Uterus (tissue), 4 donors: ENCODE results near the gene DIP2A. TPM values are rescaled to one million over a fixed set of nuclear protein-coding genes. Genes with fewer than 3 reads are reported as not detected.

Experiments
- DNase-seq, 2 donors: peaks; one replicate each; pipeline ENCODE4 v3.0.0-alpha.2; 2019 to 2020
- H3K27ac ChIP-seq, 2 donors: fragments of 200-600 bp; sonication (generic); 1 replicate in 1 of 2; 2 replicates in 1 of 2; pipeline ENCODE4 v1.5.1; 2016 to 2018
- H3K27me3 ChIP-seq, 2 donors: fragments of 200-600 bp; sonication (generic); one replicate each; pipeline ENCODE4 v1.5.1; 2018 to 2019; ENCODE audit warnings: control low read depth in 1 of 2
- H3K36me3 ChIP-seq, 2 donors: fragments of 200-600 bp; sonication (generic); one replicate each; pipeline ENCODE4 v1.5.1; 2019; ENCODE audit warnings: control low read depth in 1 of 2
- H3K4me1 ChIP-seq, 2 donors: fragments of 200-600 bp; sonication (generic); one replicate each; pipeline ENCODE4 v1.5.1; 2018 to 2019; ENCODE audit warnings: control low read depth in 1 of 2
- H3K4me3 ChIP-seq, 2 donors: fragments of 200-600 bp; sonication (generic); 1 replicate in 1 of 2; 2 replicates in 1 of 2; pipeline ENCODE4 v1.5.1; 2018 to 2019; ENCODE audit warnings: mild to moderate bottlenecking in 1 of 2
- H3K9me3 ChIP-seq, 2 donors: fragments of 200-600 bp; sonication (generic); one replicate each; pipeline ENCODE4 v1.5.1; 2019; ENCODE audit warnings: control low read depth in 1 of 2
- CTCF ChIP-seq, 4 experiments: fragments of 200-600 bp in 2 of 4; fragments of 450-650 bp in 2 of 4; sonication (generic) in 2 of 4; IDR thresholded peaks; one replicate each; pipeline ENCODE4 v1.5.1; 2016 to 2019; ENCODE audit warnings: antibody characterized with exemption in 4 of 4, mild to moderate bottlenecking in 2 of 4, moderate library complexity in 1 of 4
- POLR2A ChIP-seq, 2 donors: fragments of 450-650 bp; IDR thresholded peaks; one replicate each; pipeline ENCODE4 v1.6.1; 2016; ENCODE audit warnings: antibody characterized with exemption in 2 of 2, mild to moderate bottlenecking in 1 of 2, moderate library complexity in 1 of 2
- intact Hi-C: fragments of 100-400 bp; cut with DNase I; formaldehyde crosslinking; loops from one replicate; pipeline ENCODE4 v1.15.1; 2023; ENCODE audit warnings: low total_unique reads
- total RNA-seq, 4 donors: library from RNA; depleted of rRNA in 3 of 4; stranded (reverse); fragments of >200 nt in 3 of 4; gene quantifications; one replicate each; pipeline versions ENCODE4 v1.1.0 to v1.2.4, GENCODE V29; 2014 to 2023
- donor health status: DM: yes; HTN: yes; CAD: no.

DIP2A gene
- total RNA-seq, 4 donors from 2014 or later = 51.0 to 56.3 (median 51.6) TPM

GRCh38 chr21:46498335-46499050, 39.8 kb downstream of the DIP2A start:
- intact Hi-C loops = no loop called here
- Histone ChIP-seq H3K36me3 (no peaks in the 10 kb centered on the region), H3K4me3 (no peak overlapping the region), H3K4me1 (no peaks in the 10 kb centered on the region), H3K27me3 (no peaks in the 10 kb centered on the region), H3K9me3 (no peaks in the 10 kb centered on the region), H3K27ac (no peak overlapping the region)
- TF ChIP-seq POLR2A (IDR thresholded peaks at IDR 0.05) (no peak), CTCF (IDR thresholded peaks at IDR 0.05) (no peak)
- no peak for DNase-seq

- Histone ChIP-seq H3K27ac (no peak overlapping the region), H3K9me3 (no peaks in the 10 kb centered on the region), H3K4me1 (no peaks in the 10 kb centered on the region), H3K27me3 (no peaks in the 10 kb centered on the region), H3K36me3 (no peaks in the 10 kb centered on the region), H3K4me3 (no peak overlapping the region)
- no peak for DNase-seq
- intact Hi-C loops = no loop called here
- no peak for TF ChIP-seq POLR2A (IDR thresholded peaks at IDR 0.05)
- no peak for TF ChIP-seq CTCF (IDR thresholded peaks at IDR 0.05)
Measured at GRCh38 chr21:46500224-46500861, 41.7 kb downstream of the DIP2A start.

- Histone ChIP-seq H3K4me3 (no peak overlapping the region), H3K36me3 (no peaks in the 10 kb centered on the region), H3K27me3 (no peaks in the 10 kb centered on the region), H3K4me1 (no peaks in the 10 kb centered on the region), H3K27ac (no peak overlapping the region), H3K9me3 (no peaks in the 10 kb centered on the region)
- intact Hi-C loops = no loop called here
- no peak for DNase-seq
- no peak for TF ChIP-seq POLR2A (IDR thresholded peaks at IDR 0.05)
- TF ChIP-seq CTCF (IDR thresholded peaks at IDR 0.05) = no peak
Measured at GRCh38 chr21:46503922-46504550, 45.3 kb downstream of the DIP2A start.

GRCh38 chr21:46504666-46505065, 46.0 kb downstream of the DIP2A start:
- H3K9me3 ChIP-seq = no peaks in the 10 kb centered on the region
- no peaks in the 10 kb centered on the region for H3K27me3 ChIP-seq
- no peaks in the 10 kb centered on the region for H3K36me3 ChIP-seq
- H3K27ac ChIP-seq = no peak overlapping the region
- no peak for DNase-seq
- H3K4me1 ChIP-seq = no peaks in the 10 kb centered on the region
- intact Hi-C loops = no loop called here
- TF ChIP-seq POLR2A (IDR thresholded peaks at IDR 0.05) = no peak
- no peak for TF ChIP-seq CTCF (IDR thresholded peaks at IDR 0.05)
- H3K4me3 ChIP-seq = no peak overlapping the region

GRCh38 chr21:46507562-46507961, 48.9 kb downstream of the DIP2A start:
- intact Hi-C loops = no loop called here
- H3K36me3 ChIP-seq = no peaks in the 10 kb centered on the region
- TF ChIP-seq CTCF (IDR thresholded peaks at IDR 0.05) (no peak), POLR2A (IDR thresholded peaks at IDR 0.05) (no peak)
- H3K9me3 ChIP-seq = no peaks in the 10 kb centered on the region
- no peaks in the 10 kb centered on the region for H3K4me1 ChIP-seq
- DNase-seq = no peak
- no peak overlapping the region for H3K4me3 ChIP-seq
- H3K27me3 ChIP-seq = no peaks in the 10 kb centered on the region
- no peak overlapping the region for H3K27ac ChIP-seq
